ENCODE measurements around the gene ULK1. TPM values are rescaled to one million over a fixed set of nuclear protein-coding genes. Genes with fewer than 3 reads are reported as not detected.

ULK1 gene
- total RNA-seq, 1 experiment from 2014 or later = 67.8 TPM

DNA sequence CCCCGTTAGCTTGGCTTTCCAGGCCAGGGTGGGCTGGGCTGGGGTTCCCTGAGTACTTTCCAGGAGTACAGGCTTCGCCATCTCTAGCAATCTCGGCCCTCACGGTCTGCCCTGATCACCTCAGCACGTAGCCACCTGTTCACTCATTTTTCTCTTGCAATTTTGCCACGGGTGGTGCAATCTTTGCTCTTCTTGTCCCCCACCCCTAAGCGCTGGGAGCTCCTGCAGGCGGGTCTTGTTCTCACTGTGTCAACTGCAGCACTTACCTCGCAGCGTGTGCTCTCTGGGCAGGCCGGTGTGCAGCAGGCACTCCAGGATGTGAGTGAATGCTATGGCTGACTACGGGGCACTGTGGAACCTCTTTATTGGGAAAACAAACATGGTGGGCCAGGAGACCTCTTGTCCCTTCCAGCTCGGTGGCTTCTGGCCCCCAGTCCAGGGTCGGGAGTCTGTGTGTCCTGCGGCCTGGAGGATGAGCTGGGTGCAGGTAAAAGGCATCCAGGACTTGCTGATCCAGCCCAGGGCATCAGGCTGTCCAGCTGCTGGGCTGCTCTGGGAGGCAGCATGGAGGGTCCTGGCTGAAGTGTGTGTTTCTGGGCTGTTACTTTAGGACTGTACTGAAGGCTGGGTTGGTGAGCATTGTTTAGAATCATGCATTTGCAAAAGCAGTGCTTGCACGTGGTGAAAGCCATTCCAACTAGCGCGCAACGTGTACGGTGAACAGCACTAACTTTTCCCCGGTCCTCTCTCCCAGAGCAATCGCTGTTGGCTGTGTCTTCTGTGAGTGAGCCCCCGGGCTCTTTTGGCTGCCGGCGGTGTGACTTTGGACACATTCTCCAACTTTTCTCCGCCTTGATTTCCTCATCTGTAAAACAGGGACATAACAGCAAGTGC, 1.5 kb upstream of the ULK1 start:
- TF ChIP-seq CREM (CRISPR knock-in tag; IDR thresholded peaks at IDR 0.05) = no peak
- peak; percentile 69 for TF ChIP-seq GABPB1 (CRISPR knock-in tag; IDR thresholded peaks at IDR 0.05)
- ChIA-PET CTCF (interaction anchor here (1.0 kb wide), 1 partner anchor 41 kb away, joined by 3 read pairs; no protein-coding TSS in a partner anchor), POLR2A (interaction anchor here (0.6 to 0.7 kb wide), 3 partner anchors 25 to 182 kb away, joined by 3 to 4 read pairs (median 3); partner anchors contain the start of genes EP400 and SFSWAP)
- Mint-ChIP-seq H3K27me3 (ENCODE audit: low read depth) (peaks cover 11% of the 10 kb centered on the region; the same call in 1 of the 2 replicates), H3K9me3 (no peaks in the 10 kb centered on the region), H3K36me3 (no peaks in the 10 kb centered on the region), H3K4me1 (peaks cover 17% of the 10 kb centered on the region), H3K4me3 (no peak overlapping the region), H3K27ac (no peak overlapping the region)
- DNase-seq (ENCODE audit: low spot score) = no peak
- no peak for ATAC-seq

DNA sequence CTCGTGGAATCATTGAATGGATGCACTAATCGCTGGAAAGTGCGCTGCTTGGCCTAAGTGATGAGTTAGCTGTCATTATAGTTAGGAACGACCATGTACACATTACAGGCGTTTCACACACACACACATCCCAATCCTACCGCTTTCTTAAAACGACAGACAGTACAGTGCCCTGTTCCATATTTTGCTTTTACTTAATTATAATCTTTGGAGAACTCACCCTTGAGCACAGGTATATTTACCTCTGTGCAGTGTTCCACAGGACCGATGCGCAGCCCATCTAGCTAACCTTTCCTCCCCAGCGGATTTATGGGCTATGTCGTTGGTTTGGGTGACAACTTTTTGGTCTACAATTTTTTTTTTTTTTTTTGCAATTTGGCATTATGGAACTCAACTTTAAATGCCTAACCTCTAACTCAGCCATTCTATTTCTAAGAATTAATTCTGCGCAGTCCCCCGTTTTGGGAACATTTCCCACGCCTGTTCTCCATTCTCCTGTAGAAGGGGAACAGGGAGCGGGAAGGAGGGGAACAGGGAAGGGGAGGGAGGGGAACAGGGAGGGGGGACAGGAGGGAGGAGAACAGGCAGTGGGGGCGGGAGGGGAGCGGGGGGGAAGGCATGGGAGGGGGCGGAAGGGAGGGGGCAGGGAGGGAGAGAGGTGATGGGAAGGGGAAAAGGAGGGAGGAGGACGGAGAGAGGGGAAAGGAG, 663 bp upstream of the ULK1 start:
- H3K27ac Mint-ChIP-seq = 0 out of 2 replicates have a peak overlapping the region, but pooled peaks have one; percentile 59

DNA sequence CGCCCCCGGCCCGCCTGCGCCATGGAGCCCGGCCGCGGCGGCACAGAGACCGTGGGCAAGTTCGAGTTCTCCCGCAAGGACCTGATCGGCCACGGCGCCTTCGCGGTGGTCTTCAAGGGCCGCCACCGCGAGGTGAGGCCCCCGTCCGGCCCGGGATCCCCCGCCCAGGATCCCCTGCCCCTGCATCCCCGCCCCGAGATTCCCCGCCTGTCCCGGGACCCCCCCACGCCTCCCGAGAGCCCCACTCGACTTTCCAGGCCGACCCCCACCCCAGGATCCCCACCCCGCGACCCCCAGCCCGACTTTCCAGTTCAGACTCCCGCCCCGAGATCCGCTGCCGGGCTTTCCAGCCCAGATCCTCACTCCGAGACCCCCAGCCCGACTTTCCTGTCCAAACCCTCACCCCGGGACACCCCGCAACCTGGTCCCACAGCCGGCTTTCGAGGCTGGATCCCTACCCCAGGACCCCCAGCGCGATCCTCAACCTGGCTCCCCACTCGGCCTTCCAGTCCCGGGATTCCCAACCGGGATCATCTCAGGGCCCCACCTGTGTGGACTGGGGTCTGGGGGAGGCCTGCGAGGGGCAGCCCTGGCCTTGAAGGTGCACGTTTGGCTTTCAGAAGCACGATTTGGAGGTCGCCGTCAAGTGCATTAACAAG, 688 bp downstream of the ULK1 start:
- CTCF ChIA-PET = no interaction called here
- POLR2A ChIA-PET = no interaction called here
- Mint-ChIP-seq H3K27ac (peak overlapping the region; percentile 84), H3K4me3 (peak overlapping the region; percentile 71), H3K4me1 (peaks cover 8% of the 10 kb centered on the region; the same call in 1 of the 2 replicates), H3K36me3 (no peaks in the 10 kb centered on the region), H3K9me3 (no peaks in the 10 kb centered on the region), H3K27me3 (ENCODE audit: low read depth) (no peaks in the 10 kb centered on the region; the same call in 1 of the 2 replicates)
- no peak for ATAC-seq
- peak; percentile 89 for TF ChIP-seq PRDM15 (CRISPR knock-in tag; IDR thresholded peaks at IDR 0.05)
- TF ChIP-seq TP53 (CRISPR knock-in tag; IDR thresholded peaks at IDR 0.05) = no peak
- no peak for DNase-seq (ENCODE audit: low spot score)

More for the DNA sequence above, 663 bp upstream of the ULK1 start:
- ChIA-PET POLR2A (interaction anchor here (0.5 to 0.7 kb wide), 4 partner anchors 24 to 1147 kb away, joined by 3 to 4 read pairs (median 3); partner anchors contain the start of genes EP400 and SFSWAP), CTCF (interaction anchor here (1.0 kb wide), 1 partner anchor 42 kb away, joined by 3 read pairs; no protein-coding TSS in a partner anchor)
- no peak for TF ChIP-seq ZNF671 (CRISPR knock-in tag; IDR thresholded peaks at IDR 0.05)
- TF ChIP-seq TCF7 (CRISPR knock-in tag; IDR thresholded peaks at IDR 0.05; ENCODE audit: low read depth) = no peak
- TF ChIP-seq MLX (CRISPR knock-in tag; IDR thresholded peaks at IDR 0.05) = no peak
- no peak for TF ChIP-seq PRRX2 (CRISPR knock-in tag; IDR thresholded peaks at IDR 0.05)
- TF ChIP-seq TEAD4 (CRISPR knock-in tag; IDR thresholded peaks at IDR 0.05) = no peak
- TF ChIP-seq ZBTB43 (CRISPR knock-in tag; IDR thresholded peaks at IDR 0.05) = no peak
- no peak for TF ChIP-seq E2F4 (CRISPR knock-in tag; IDR thresholded peaks at IDR 0.05; ENCODE audit: borderline replicate concordance, low read depth)
- TF ChIP-seq CREM (CRISPR knock-in tag; IDR thresholded peaks at IDR 0.05) = no peak
- TF ChIP-seq ATF1 (CRISPR knock-in tag; IDR thresholded peaks at IDR 0.05) = no peak
- Mint-ChIP-seq H3K36me3 (no peaks in the 10 kb centered on the region), H3K27me3 (ENCODE audit: low read depth) (peaks cover 10% of the 10 kb centered on the region; the same call in 1 of the 2 replicates), H3K4me3 (peak overlapping the region; percentile 58), H3K4me1 (peaks cover 17% of the 10 kb centered on the region), H3K9me3 (no peaks in the 10 kb centered on the region)
- no peak for DNase-seq (ENCODE audit: low spot score)
- ATAC-seq = no peak
